Karpas-422 (cell line): Measurements from ENCODE around the gene HIPK2. TPM values are rescaled to one million over a fixed set of nuclear protein-coding genes. Genes with fewer than 3 reads are reported as not detected.

Experiments
- DNase-seq: peaks from one replicate; pipeline ENCODE4 v3.0.0-alpha.2; 2015
- H2AFZ ChIP-seq: fragments of 200-600 bp; sonication (generic); 2 replicates; pipeline ENCODE4 v1.6.1; 2014; ENCODE audit warnings: antibody characterized with exemption, low read length, mixed read lengths
- H3K27ac ChIP-seq: fragments of 200-600 bp; sonication (generic); 2 replicates; pipeline ENCODE4 v1.5.1; 2014; ENCODE audit warnings: mild to moderate bottlenecking, low read length, moderate library complexity
- H3K27me3 ChIP-seq: fragments of 200-600 bp; sonication (generic); 2 replicates; pipeline ENCODE4 v1.6.1; 2014; ENCODE audit warnings: low read length, mixed read lengths
- H3K36me3 ChIP-seq: fragments of 200-600 bp; sonication (generic); 2 replicates; pipeline ENCODE4 v1.6.1; 2014; ENCODE audit warnings: low read length, mixed read lengths; ENCODE audit not compliant: insufficient read depth
- H3K4me1 ChIP-seq: fragments of 200-600 bp; sonication (generic); 2 replicates; pipeline ENCODE4 v1.6.1; 2014; ENCODE audit warnings: mild to moderate bottlenecking, low read length, mixed read lengths
- H3K4me2 ChIP-seq: fragments of 200-600 bp; sonication (generic); 2 replicates; pipeline ENCODE4 v1.6.1; 2014; ENCODE audit warnings: low read length, low read depth, mild to moderate bottlenecking; ENCODE audit not compliant: poor library complexity, severe bottlenecking
- H3K4me3 ChIP-seq: fragments of 200-600 bp; sonication (generic); 2 replicates; pipeline ENCODE4 v1.5.1; 2014; ENCODE audit warnings: mild to moderate bottlenecking, antibody characterized with exemption, low read length, mixed read lengths
- H3K79me2 ChIP-seq: fragments of 200-600 bp; sonication (generic); 2 replicates; pipeline ENCODE4 v1.6.1; 2014; ENCODE audit warnings: mild to moderate bottlenecking, low read length, mixed read lengths
- H3K9ac ChIP-seq: fragments of 200-600 bp; sonication (generic); 2 replicates; pipeline ENCODE4 v1.6.0; 2014; ENCODE audit warnings: low read length
- H3K9me2 ChIP-seq: fragments of 200-600 bp; sonication (generic), shearing (Covaris generic); replicated peaks from 2 replicates; pipeline ENCODE4 v1.6.0; 2014; ENCODE audit warnings: mild to moderate bottlenecking, low read length, moderate library complexity; ENCODE audit not compliant: insufficient read depth
- H3K9me3 ChIP-seq: fragments of 300-700, 200-600 bp; sonication (generic); 2 replicates; pipeline ENCODE4 v1.6.1; 2014; ENCODE audit warnings: low read length, mixed read lengths
- H4K20me1 ChIP-seq: fragments of 200-600 bp; sonication (generic); 2 replicates; pipeline ENCODE4 v1.6.1; 2014; ENCODE audit warnings: mild to moderate bottlenecking, antibody characterized with exemption, low read length, low read depth; ENCODE audit not compliant: insufficient read depth
- total RNA-seq: library from RNA; depleted of rRNA; stranded (reverse); fragments of >200 nt; shearing (Covaris generic); gene quantifications from 2 replicates; pipeline ENCODE4 v1.2.3, GENCODE V29; 2014; ENCODE audit warnings: low replicate concordance

HIPK2 gene
- total RNA-seq, 1 experiment from 2014 or later, result not detected

DNA sequence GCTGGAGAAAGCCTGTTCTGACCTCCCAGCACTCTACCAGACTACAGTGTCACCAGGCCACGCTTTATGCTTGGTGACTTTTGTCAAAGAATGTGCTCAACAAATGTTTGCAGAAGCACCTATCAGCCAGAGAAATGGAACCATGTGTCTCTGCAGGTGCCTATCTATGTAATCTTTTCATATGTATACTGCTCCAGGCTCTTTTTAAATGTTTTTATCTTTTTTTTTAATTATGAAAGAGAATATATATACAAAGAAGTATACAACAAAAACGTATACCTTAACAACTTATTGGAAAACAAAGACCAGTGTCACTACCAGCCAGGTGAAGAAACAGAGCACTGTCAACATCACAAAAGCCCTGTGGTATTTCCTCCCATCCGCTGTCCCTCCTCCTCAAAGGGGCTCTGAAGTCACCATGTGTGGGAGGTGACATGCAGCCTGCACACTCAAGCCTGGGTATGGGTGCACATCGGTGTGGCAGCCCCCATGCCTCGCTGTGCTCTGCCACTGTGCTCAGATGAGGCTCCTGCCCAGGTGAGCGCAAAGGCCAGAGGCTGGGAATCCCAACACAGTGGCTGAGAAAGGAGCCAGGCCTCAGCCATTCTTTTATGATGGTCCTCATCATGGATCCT lies 133.7 kb downstream of the HIPK2 start:
- no peak overlapping the region for H3K9ac ChIP-seq
- no peaks in the 10 kb centered on the region for H3K79me2 ChIP-seq
- no peak overlapping the region for H3K4me3 ChIP-seq
- no peaks in the 10 kb centered on the region for H4K20me1 ChIP-seq
- H3K27ac ChIP-seq, result no peak overlapping the region
- H3K4me1 ChIP-seq, result no peaks in the 10 kb centered on the region
- H2AFZ ChIP-seq, result no peak overlapping the region
- H3K36me3 ChIP-seq, result no peaks in the 10 kb centered on the region
- H3K9me3 ChIP-seq, result no peaks in the 10 kb centered on the region
- no peaks in the 10 kb centered on the region for H3K9me2 ChIP-seq
- DNase-seq, result no peak
- H3K27me3 ChIP-seq, result no peaks in the 10 kb centered on the region
- no peak overlapping the region for H3K4me2 ChIP-seq

DNA sequence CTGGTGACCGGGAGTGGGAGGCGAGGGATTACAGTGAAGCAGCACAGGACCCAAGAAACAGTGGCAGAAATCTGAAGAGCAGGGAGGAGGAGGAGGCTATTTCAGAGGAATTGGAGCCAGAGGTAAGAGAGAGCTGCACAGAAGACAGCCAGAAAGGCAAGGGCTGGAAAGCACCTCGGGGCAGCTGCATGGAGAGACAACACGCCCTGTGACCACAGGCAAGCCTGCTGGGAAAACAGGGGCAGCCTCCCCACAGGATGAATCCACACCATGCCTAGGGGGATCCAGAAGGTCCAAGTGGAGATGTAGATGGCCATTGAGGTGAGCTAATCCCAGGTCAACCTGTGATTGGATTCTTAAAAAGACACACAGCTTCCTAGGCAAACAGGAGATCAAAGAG lies 135.5 kb downstream of the HIPK2 start:
- Histone ChIP-seq H3K79me2 (no peaks in the 10 kb centered on the region), H2AFZ (no peak overlapping the region), H3K4me2 (no peak overlapping the region), H3K27ac (no peak overlapping the region), H3K9me3 (no peaks in the 10 kb centered on the region), H3K4me1 (no peaks in the 10 kb centered on the region), H3K4me3 (no peak overlapping the region), H3K27me3 (no peaks in the 10 kb centered on the region), H3K9me2 (no peaks in the 10 kb centered on the region), H3K36me3 (no peaks in the 10 kb centered on the region), H4K20me1 (no peaks in the 10 kb centered on the region), H3K9ac (no peak overlapping the region)
- no peak for DNase-seq

DNA sequence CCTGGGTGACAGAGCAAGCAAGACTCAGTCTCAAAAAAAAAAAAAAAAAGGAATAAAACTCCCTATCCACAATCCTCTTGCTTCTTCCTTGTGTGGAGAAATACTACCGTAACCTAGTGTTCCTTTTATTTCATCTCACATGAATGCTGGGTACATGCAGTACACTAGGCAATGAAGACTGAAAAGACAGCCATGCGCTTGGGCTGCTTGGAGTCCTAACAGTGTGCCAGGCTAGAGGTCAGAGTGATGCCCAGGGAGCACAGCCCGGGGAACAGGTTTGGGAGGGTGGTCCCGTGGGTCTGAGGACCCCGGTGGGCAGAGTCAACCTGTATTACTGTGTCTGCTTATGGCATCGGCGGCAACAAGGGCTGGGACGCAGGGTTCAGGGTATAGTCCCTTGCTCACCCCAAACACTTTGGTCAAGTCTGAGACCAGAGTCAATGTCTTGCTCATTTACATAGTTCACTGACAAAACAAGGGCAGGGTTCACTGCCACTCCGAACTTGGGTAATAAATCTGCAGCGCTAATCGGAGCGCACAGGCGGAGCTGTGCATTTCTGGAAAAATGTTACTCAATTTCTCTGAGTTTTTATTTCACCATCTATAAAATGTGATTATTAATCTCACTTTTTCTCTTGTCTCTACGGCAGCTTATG lies 136.3 kb downstream of the HIPK2 start:
- H3K79me2 ChIP-seq, result no peaks in the 10 kb centered on the region
- H3K4me2 ChIP-seq, result no peak overlapping the region
- no peaks in the 10 kb centered on the region for H3K36me3 ChIP-seq
- H2AFZ ChIP-seq, result no peak overlapping the region
- no peaks in the 10 kb centered on the region for H4K20me1 ChIP-seq
- H3K4me3 ChIP-seq, result no peak overlapping the region
- DNase-seq, result no peak
- H3K4me1 ChIP-seq, result no peaks in the 10 kb centered on the region
- no peaks in the 10 kb centered on the region for H3K9me2 ChIP-seq
- no peak overlapping the region for H3K27ac ChIP-seq
- H3K9ac ChIP-seq, result no peak overlapping the region
- H3K27me3 ChIP-seq, result no peaks in the 10 kb centered on the region
- H3K9me3 ChIP-seq, result no peaks in the 10 kb centered on the region

DNA sequence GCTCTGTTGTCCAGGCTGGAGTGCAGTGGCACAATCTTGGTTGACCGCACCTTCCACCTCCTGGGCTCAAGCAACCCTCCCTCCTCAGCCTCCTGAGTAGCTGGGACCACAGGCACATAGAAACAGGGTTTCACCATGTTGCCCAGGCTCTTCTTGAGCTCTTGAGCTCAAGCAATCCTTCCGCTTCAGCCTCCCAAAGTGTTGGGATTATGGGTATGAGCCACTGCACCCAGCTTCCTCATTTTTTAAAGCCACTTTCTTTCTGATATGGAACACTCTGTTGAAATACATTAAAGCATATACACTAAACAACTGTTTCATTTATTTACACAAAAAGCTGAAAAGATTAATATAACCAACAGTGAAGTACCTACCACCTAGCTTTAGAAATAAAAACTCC lies 137.1 kb downstream of the HIPK2 start:
- Histone ChIP-seq H3K4me2 (no peak overlapping the region), H3K9ac (no peak overlapping the region), H3K9me3 (no peaks in the 10 kb centered on the region), H3K4me3 (no peak overlapping the region), H2AFZ (no peak overlapping the region), H3K79me2 (no peaks in the 10 kb centered on the region), H3K36me3 (no peaks in the 10 kb centered on the region), H3K9me2 (no peaks in the 10 kb centered on the region), H3K27me3 (no peaks in the 10 kb centered on the region), H4K20me1 (no peaks in the 10 kb centered on the region), H3K4me1 (no peaks in the 10 kb centered on the region), H3K27ac (no peak overlapping the region)
- DNase-seq, result no peak

DNA sequence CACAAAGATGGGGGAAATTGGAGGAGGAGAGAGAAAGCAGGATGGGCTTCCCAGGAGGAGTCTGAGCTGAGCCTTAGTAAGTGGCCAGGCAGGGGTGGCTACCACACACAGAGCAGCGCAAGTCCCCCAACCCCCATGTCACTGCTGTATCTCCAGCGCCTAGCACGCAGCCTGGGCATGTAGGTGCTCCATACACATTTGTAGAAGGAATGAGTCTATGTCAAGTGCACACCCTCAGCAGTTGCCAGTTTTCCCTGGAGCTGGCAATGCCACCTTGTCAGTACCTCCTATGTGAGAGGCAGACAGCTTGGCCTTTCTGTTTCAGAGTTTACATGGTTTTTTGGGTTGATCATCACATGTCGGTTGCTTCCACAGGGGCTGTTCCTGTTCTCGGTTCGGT lies 138.2 kb downstream of the HIPK2 start:
- no peaks in the 10 kb centered on the region for H3K79me2 ChIP-seq
- H3K9ac ChIP-seq, result no peak overlapping the region
- no peaks in the 10 kb centered on the region for H3K9me3 ChIP-seq
- no peak overlapping the region for H2AFZ ChIP-seq
- H3K27me3 ChIP-seq, result no peaks in the 10 kb centered on the region
- H4K20me1 ChIP-seq, result no peaks in the 10 kb centered on the region
- no peak overlapping the region for H3K27ac ChIP-seq
- DNase-seq, result no peak
- H3K4me1 ChIP-seq, result no peaks in the 10 kb centered on the region
- H3K36me3 ChIP-seq, result no peaks in the 10 kb centered on the region
- no peaks in the 10 kb centered on the region for H3K9me2 ChIP-seq
- H3K4me2 ChIP-seq, result no peak overlapping the region
- no peak overlapping the region for H3K4me3 ChIP-seq

DNA sequence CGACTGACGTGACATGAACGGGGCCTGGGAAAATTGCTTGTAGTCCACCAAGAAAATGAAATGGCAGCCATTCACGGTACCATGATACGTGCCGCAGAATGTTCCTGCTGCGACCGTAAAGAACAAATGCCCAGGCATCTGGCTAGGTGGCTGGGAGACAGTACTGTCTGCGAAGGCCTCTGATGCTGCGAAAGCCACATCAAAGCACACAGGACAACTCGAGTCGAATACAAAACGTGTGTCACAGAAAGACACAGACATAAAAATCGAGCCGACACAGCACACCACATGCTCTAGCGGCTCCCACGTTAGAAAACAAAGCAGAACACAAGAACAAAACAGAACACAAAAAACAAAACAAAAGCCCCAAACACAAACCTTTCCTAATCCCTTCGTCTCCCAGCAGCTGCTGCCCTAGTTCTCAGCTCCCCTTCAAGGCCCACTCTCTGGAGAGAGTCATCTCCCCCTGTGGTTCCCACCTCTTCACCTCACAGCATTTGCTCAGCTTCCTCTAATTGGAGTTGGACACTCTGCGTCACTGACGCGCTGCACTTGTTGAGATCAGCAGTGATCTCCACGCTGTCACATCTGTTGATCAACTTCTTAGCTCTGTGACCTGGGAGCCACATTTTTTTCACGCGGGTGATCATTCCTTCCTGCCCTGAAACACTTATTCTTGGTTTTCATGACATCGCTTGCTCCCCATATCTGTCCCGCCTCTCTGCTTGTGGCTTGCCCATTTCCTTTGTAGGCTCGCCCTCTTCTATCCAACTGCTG lies 142.1 kb downstream of the HIPK2 start:
- H3K9me3 ChIP-seq, result no peaks in the 10 kb centered on the region
- no peaks in the 10 kb centered on the region for H3K9me2 ChIP-seq
- H3K79me2 ChIP-seq, result no peaks in the 10 kb centered on the region
- H3K36me3 ChIP-seq, result no peaks in the 10 kb centered on the region
- H3K4me2 ChIP-seq, result no peak overlapping the region
- DNase-seq, result no peak
- no peak overlapping the region for H2AFZ ChIP-seq
- no peak overlapping the region for H3K9ac ChIP-seq
- H3K4me1 ChIP-seq, result no peaks in the 10 kb centered on the region
- no peaks in the 10 kb centered on the region for H4K20me1 ChIP-seq
- no peaks in the 10 kb centered on the region for H3K27me3 ChIP-seq
- H3K27ac ChIP-seq, result no peak overlapping the region
- no peak overlapping the region for H3K4me3 ChIP-seq

DNA sequence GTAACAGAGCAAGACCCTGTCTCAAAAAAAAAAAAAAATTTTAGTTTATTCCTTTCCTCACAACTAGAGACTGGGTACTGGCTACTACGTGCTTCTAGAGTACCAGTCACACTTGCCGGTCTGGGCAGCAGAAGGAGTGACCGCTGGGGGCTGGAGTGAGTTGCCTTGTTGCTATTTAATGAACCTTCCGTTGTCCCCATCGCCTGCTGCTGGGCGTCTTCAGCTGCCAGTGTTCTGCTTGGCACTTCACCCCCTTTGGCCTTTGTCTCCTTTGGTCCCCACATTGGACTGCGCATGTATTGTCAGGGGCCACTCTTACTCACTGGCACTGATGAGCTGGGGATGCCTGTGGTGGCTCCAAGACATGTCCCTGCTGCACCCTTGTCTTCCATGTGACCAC lies 143.7 kb downstream of the HIPK2 start:
- no peaks in the 10 kb centered on the region for H3K27me3 ChIP-seq
- no peak overlapping the region for H3K4me2 ChIP-seq
- no peaks in the 10 kb centered on the region for H4K20me1 ChIP-seq
- H3K36me3 ChIP-seq, result no peaks in the 10 kb centered on the region
- H3K27ac ChIP-seq, result no peak overlapping the region
- H3K79me2 ChIP-seq, result no peaks in the 10 kb centered on the region
- no peak overlapping the region for H3K9ac ChIP-seq
- no peak overlapping the region for H2AFZ ChIP-seq
- H3K4me3 ChIP-seq, result no peak overlapping the region
- no peaks in the 10 kb centered on the region for H3K9me3 ChIP-seq
- DNase-seq, result no peak
- H3K9me2 ChIP-seq, result no peaks in the 10 kb centered on the region
- no peaks in the 10 kb centered on the region for H3K4me1 ChIP-seq

DNA sequence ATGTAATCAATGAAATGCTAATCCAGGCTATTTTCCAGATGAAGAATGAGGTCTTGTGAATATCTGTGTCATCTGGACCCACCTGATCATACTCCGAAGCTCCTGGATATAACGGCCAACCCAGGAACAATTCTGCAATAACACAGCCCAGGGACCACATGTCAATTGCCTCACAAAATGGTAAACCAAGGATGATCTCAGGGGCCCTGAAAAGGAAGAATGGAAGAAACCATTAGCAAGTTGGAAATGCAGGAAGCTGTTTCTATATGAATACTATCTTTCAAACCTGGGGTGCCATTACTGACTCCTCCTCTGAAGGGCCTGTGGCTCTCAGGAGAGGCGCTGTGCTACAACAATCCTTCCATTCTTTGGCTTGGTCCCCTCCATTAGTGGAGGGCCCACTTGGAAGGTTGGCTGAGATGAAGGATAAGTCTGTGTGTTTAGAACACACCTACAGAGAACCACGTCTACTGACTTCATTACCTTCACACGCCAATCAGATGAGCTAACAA lies 146.2 kb downstream of the HIPK2 start:
- no peak overlapping the region for H3K4me3 ChIP-seq
- no peak overlapping the region for H3K4me2 ChIP-seq
- H3K27me3 ChIP-seq, result no peaks in the 10 kb centered on the region
- H4K20me1 ChIP-seq, result no peaks in the 10 kb centered on the region
- H3K9me2 ChIP-seq, result no peaks in the 10 kb centered on the region
- no peaks in the 10 kb centered on the region for H3K36me3 ChIP-seq
- no peak overlapping the region for H3K9ac ChIP-seq
- no peak overlapping the region for H3K27ac ChIP-seq
- H3K79me2 ChIP-seq, result no peaks in the 10 kb centered on the region
- no peaks in the 10 kb centered on the region for H3K4me1 ChIP-seq
- H2AFZ ChIP-seq, result no peak overlapping the region
- DNase-seq, result no peak
- no peaks in the 10 kb centered on the region for H3K9me3 ChIP-seq
